OCI-LY1 (cell line): Measurements from ENCODE around the gene CFAP43.

Experiments
- CTCF ChIP-seq: fragments of 200-600 bp; sonication (generic), shearing (Covaris generic); IDR thresholded peaks from 2 replicates; pipeline ENCODE4 v1.5.1; 2017; ENCODE audit warnings: mild to moderate bottlenecking, antibody characterized with exemption, low read length, moderate library complexity, mixed read lengths
- EZH2 ChIP-seq: fragments of 200-600 bp; sonication (generic), shearing (Covaris generic); IDR thresholded peaks from 2 replicates; pipeline ENCODE4 v1.8.0; 2017; ENCODE audit warnings: borderline replicate concordance, mixed run types, mild to moderate bottlenecking, antibody characterized with exemption, low read length, moderate library complexity, mixed read lengths

GRCh38 chr10:104274762-104275721 lies 42.9 kb upstream of the CFAP43 start:
- TF ChIP-seq CTCF (peak; percentile 76), EZH2 (no peak)
